WTC11 (cell line): ENCODE results near the gene TOR1AIP2. TPM values are rescaled to one million over a fixed set of nuclear protein-coding genes. Genes with fewer than 3 reads are reported as not detected.
"Not testable (repeated sequence)": the region's sequence is repeated elsewhere in the genome, so short reads cannot be mapped to it uniquely, and the experiment has no call there.

Experiments used
- ATAC-seq: fragments of 200-7000 bp; cut with Tn5 transposase; 2 replicates; pipeline ENCODE4 v1.10.0; 2021; ENCODE audit warnings: mild to moderate bottlenecking, moderate library complexity
- CTCF ChIA-PET: fragments of 300-600 bp; sonication (Branson Sonifier 250); formaldehyde crosslinking; loops from one replicate; lab custom pipeline; 2021; ENCODE audit warnings: antibody characterized with exemption; lab: Charles Lee
- POLR2A ChIA-PET: fragments of 350-600 bp; sonication (Branson Sonifier 250); formaldehyde crosslinking; loops from one replicate; lab custom pipeline; 2021; ENCODE audit warnings: antibody characterized with exemption; lab: Charles Lee
- DNase-seq: peaks from one replicate; pipeline ENCODE4 v3.0.0; 2021; ENCODE audit warnings: low spot score
- H3K27ac Mint-ChIP-seq: 2 replicates; pipeline ENCODE4 v1.8.0; 2021; ENCODE audit warnings: mixed read lengths
- H3K27me3 Mint-ChIP-seq: 2 replicates; pipeline ENCODE4 v1.8.0; 2021; ENCODE audit warnings: low read depth, mild to moderate bottlenecking, moderate library complexity, mixed read lengths
- H3K36me3 Mint-ChIP-seq: 2 replicates; pipeline ENCODE4 v1.8.0; 2021; ENCODE audit warnings: mixed read lengths
- H3K4me1 Mint-ChIP-seq: 2 replicates; pipeline ENCODE4 v1.8.0; 2022; ENCODE audit warnings: mixed read lengths
- H3K4me3 Mint-ChIP-seq: 2 replicates; pipeline ENCODE4 v1.8.0; 2021; ENCODE audit warnings: mild to moderate bottlenecking, moderate library complexity, mixed read lengths
- H3K9me3 Mint-ChIP-seq: 2 replicates; pipeline ENCODE4 v1.8.0; 2021; ENCODE audit warnings: mixed read lengths
- AR ChIP-seq: fragments of 250-450 bp; sonication (Bioruptor Pico); IDR thresholded peaks from 2 replicates; pipeline ENCODE4 v1.9.0; 2021; ENCODE audit warnings: mild to moderate bottlenecking
- E2F4 ChIP-seq: sonication (generic); formaldehyde crosslinking; IDR thresholded peaks from 2 replicates; pipeline ENCODE4 v1.8.1; 2022; ENCODE audit warnings: low read depth, mild to moderate bottlenecking, moderate library complexity, missing genetic modification reagents, borderline replicate concordance
- ERG ChIP-seq: fragments of 250-450 bp; sonication (Bioruptor Pico); IDR thresholded peaks from 2 replicates; pipeline ENCODE4 v1.8.0; 2021; ENCODE audit warnings: mild to moderate bottlenecking
- ETV6 ChIP-seq: sonication (generic); formaldehyde crosslinking; IDR thresholded peaks from 2 replicates; pipeline ENCODE4 v1.8.1; 2022; ENCODE audit warnings: mild to moderate bottlenecking, missing genetic modification reagents
- HMGXB4 ChIP-seq: sonication (generic); formaldehyde crosslinking; IDR thresholded peaks from 2 replicates; pipeline ENCODE4 v1.8.1; 2023; ENCODE audit warnings: mild to moderate bottlenecking, moderate library complexity, missing genetic modification reagents
- NR1H2 ChIP-seq: sonication (generic); formaldehyde crosslinking; IDR thresholded peaks from 2 replicates; pipeline ENCODE4 v1.9.0; 2021; ENCODE audit warnings: mild to moderate bottlenecking, moderate library complexity, missing genetic modification reagents
- NR3C1 ChIP-seq: sonication (generic); formaldehyde crosslinking; conservative IDR thresholded peaks from 2 replicates; pipeline ENCODE4 v1.8.1; 2023; ENCODE audit warnings: low read depth, mild to moderate bottlenecking, missing genetic modification reagents
- RELA ChIP-seq: sonication (generic); formaldehyde crosslinking; IDR thresholded peaks from 2 replicates; pipeline ENCODE4 v1.8.1; 2022; ENCODE audit warnings: missing genetic modification reagents, mild to moderate bottlenecking, borderline replicate concordance
- ZNF121 ChIP-seq: sonication (generic); formaldehyde crosslinking; IDR thresholded peaks from 2 replicates; pipeline ENCODE4 v1.8.0; 2023; ENCODE audit warnings: missing genetic modification reagents
- ZNF219 ChIP-seq: sonication (generic); formaldehyde crosslinking; IDR thresholded peaks from 2 replicates; pipeline ENCODE4 v1.8.0; 2023; ENCODE audit warnings: missing genetic modification reagents, mild to moderate bottlenecking, borderline replicate concordance
- ZNF232 ChIP-seq: sonication (generic); formaldehyde crosslinking; IDR thresholded peaks from 2 replicates; pipeline ENCODE4 v1.8.0; 2022; ENCODE audit warnings: mild to moderate bottlenecking, missing genetic modification reagents
- ZNF416 ChIP-seq: fragments of 250-450 bp; sonication (Bioruptor Pico); IDR thresholded peaks from 2 replicates; pipeline ENCODE4 v1.9.0; 2021; ENCODE audit warnings: mild to moderate bottlenecking, inconsistent platforms
- total RNA-seq: library from RNA; stranded (reverse); gene quantifications from 3 replicates; pipeline ENCODE4 v1.2.3, GENCODE V29; 2021

Gene TOR1AIP2
- total RNA-seq, 1 experiment from 2014 or later, result 57.2 TPM

- POLR2A ChIA-PET, result no interaction called here
- Mint-ChIP-seq H3K4me1 (no peaks in the 10 kb centered on the region), H3K36me3 (no peaks in the 10 kb centered on the region), H3K27ac (no peak overlapping the region), H3K4me3 (no peak overlapping the region), H3K9me3 (peaks cover 5% of the 10 kb centered on the region; the same call in 1 of the 2 replicates), H3K27me3 (peaks cover 3% of the 10 kb centered on the region; the same call in 1 of the 2 replicates)
- DNase-seq (no peak), ATAC-seq (no peak)
- no peak for TF ChIP-seq E2F4 (CRISPR knock-in tag)
- TF ChIP-seq NR3C1 (CRISPR knock-in tag), result no peak
- no peak for TF ChIP-seq ZNF232 (CRISPR knock-in tag)
- TF ChIP-seq ZNF416 (CRISPR knock-in tag), result no peak
- TF ChIP-seq ZNF219, result no peak
- TF ChIP-seq ERG (CRISPR knock-in tag), result no peak
- no peak for TF ChIP-seq AR
- CTCF ChIA-PET, result interaction anchor here (2.1 to 14.7 kb wide), 2 partner anchors 9 to 99 kb away, joined by 16 to 914 read pairs; no protein-coding TSS in a partner anchor
Measured at GRCh38 chr1:179805291-179806195, 72.1 kb downstream of the TOR1AIP2 start.

GRCh38 chr1:179804417-179804816 lies 73.2 kb downstream of the TOR1AIP2 start:
- H3K27ac Mint-ChIP-seq, H3K9me3 Mint-ChIP-seq, H3K36me3 Mint-ChIP-seq, DNase-seq, H3K4me3 Mint-ChIP-seq, ATAC-seq, POLR2A ChIA-PET, H3K27me3 Mint-ChIP-seq, H3K4me1 Mint-ChIP-seq: not testable (repeated sequence)
- CTCF ChIA-PET, result interaction anchor here (2.1 kb wide), 1 partner anchor 10 kb away, joined by 16 read pairs; no protein-coding TSS in a partner anchor

- Mint-ChIP-seq H3K9me3 (peaks cover 5% of the 10 kb centered on the region; the same call in 1 of the 2 replicates), H3K27me3 (peaks cover 3% of the 10 kb centered on the region; the same call in 1 of the 2 replicates), H3K4me1 (0 out of 2 replicates have a peak, but pooled peaks cover under 1% of the 10 kb centered on the region), H3K4me3 (no peak overlapping the region), H3K36me3 (no peaks in the 10 kb centered on the region), H3K27ac (no peak overlapping the region)
- ChIA-PET POLR2A (no interaction called here), CTCF (interaction anchor here (0.7 kb wide), 1 partner anchor 11 kb away, joined by 3 read pairs; no protein-coding TSS in a partner anchor)
- ATAC-seq, result no peak
- DNase-seq, result no peak
- TF ChIP-seq ZNF121 (CRISPR knock-in tag), result no peak
- no peak for TF ChIP-seq RELA (CRISPR knock-in tag)
- no peak for TF ChIP-seq ZNF219
- TF ChIP-seq ETV6 (CRISPR knock-in tag), result no peak
- TF ChIP-seq NR1H2 (CRISPR knock-in tag), result no peak
- TF ChIP-seq HMGXB4, result no peak
Measured at GRCh38 chr1:179803918-179804317, 73.7 kb downstream of the TOR1AIP2 start.
